ENCODE results near the gene TYRO3.

- TF ChIP-seq, protein P1, sequence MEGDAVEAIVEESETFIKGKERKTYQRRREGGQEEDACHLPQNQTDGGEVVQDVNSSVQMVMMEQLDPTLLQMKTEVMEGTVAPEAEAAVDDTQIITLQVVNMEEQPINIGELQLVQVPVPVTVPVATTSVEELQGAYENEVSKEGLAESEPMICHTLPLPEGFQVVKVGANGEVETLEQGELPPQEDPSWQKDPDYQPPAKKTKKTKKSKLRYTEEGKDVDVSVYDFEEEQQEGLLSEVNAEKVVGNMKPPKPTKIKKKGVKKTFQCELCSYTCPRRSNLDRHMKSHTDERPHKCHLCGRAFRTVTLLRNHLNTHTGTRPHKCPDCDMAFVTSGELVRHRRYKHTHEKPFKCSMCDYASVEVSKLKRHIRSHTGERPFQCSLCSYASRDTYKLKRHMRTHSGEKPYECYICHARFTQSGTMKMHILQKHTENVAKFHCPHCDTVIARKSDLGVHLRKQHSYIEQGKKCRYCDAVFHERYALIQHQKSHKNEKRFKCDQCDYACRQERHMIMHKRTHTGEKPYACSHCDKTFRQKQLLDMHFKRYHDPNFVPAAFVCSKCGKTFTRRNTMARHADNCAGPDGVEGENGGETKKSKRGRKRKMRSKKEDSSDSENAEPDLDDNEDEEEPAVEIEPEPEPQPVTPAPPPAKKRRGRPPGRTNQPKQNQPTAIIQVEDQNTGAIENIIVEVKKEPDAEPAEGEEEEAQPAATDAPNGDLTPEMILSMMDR (IDR thresholded peaks at IDR 0.05) = no peak
- TF ChIP-seq POLR2A (IDR thresholded peaks at IDR 0.05; ENCODE audit: low read depth) = no peak
Observed at GRCh38 chr15:41564286-41564959, 5.4 kb downstream of the TYRO3 start.

Data from esophagus muscularis mucosa (tissue), 3 donors.